ENCODE results near the gene TARP.

TARP gene

DNA sequence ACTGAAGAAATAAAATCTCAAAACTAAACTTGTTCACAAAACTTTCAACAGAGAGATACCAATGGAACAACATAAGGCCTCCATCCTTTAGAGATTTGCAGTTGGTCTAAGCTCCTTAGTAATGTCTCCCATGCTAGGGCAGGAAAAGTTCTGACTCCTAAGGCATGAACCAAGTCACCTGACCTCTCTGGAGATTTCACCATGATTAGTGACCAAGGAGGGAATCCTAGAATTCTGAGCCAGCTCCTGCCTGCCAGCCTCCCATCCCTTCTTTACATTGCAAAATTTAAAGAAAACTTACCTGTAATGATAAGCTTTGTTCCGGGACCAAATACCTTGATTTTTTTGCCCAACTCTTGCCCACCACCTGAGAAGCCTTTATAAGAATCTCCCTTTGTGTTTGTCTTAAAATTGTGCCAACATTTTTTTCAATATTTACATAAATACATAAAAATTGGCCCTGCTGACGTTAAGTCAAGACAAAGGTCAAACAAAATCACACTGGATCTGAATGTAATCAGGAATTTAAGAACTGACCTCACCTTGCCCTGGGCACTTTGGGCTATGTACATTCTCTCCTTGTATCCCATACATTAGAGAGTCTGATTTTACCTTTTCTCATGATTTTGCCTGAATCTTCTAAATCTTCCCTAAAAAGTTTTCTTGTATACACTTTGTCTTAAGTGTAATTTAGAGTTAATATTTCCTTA lies at the start of gene TARP:
TARP (minus strand) TSS at position 351 of the 710 bp plus-strand sequence.
- DNase-seq (ENCODE audit: low read depth, low spot score) = no peak

DNA sequence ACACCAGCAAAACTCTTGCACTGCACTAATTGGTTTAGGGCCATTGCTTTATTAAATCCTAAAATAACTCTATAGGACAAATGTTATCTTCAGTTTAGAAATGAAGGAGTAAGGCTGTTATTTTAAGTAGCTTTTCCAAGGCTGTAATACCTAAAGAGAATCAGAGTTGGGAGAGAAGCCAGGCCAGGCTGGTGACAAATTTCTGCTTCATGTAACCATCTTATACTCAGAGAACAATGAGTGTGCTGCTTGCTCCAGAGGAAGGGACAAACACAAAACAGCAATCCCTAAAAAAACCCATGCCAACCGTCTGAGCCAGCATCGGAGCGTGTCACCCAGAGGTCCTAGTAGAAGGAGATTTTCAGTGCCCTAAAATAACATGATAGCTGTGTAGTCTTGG lies 49.7 kb upstream of the TARP start:
- no peak for DNase-seq (ENCODE audit: low read depth, low spot score)

DNA sequence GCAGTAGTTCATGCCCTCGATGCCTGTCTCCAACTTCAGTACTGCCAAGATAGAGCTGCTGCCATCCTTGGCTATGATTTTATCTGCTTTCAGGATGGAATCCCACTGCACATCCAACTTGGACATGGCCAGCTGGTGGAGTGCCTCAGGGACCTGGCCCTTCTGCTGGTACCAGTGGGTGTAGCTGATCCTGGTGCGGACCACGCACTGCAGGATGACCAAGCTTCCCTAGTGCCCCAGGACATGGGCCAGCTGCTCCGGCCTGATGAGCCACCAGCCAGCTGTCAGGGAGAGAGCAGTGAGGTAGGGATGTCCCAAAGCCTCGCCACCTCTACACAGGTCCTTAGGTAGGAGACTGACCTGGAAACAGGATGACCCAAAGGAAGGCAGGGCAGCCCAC lies 49.0 kb upstream of the TARP start:
- DNase-seq (ENCODE audit: low read depth, low spot score) = no peak

DNA sequence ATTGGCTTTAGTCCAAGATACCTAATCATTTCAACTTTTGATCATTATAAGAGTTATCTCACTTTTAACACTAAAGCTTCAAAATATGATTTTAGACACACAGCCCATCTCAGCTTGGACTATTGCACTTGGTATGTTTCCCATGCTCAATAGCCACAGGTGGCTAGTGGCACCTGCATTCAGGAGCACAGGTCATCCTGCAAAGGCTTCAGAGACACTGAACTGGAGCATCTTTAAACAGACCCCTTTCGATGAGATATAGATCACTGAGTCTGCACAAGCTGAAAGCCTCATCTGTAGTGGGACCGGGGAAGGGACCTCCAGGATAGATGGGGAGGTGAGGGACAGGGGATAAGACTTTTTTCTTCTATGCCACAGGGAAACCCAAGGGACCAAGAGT lies 48.5 kb upstream of the TARP start:
- DNase-seq (ENCODE audit: low read depth, low spot score) = no peak

DNA sequence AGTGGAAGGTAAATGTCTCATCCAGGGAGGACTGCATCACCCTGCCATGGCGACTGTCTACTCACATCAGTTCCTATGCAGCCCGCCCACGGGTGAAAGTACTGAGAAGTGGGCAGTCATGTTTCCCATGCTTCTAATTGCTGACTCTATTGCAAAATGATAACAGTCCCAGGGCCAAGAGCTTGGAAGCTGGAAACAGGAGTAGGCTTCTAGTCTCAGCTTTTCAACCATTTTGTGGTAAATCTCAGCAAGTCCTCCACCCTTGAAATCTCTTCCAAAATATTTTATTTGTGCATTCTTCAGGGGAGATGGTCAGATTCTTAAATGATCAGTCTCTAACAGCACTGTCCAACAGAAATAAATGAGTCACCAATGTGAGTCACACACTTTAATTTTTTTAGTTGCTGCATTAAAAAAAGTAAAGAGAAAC lies 48.1 kb upstream of the TARP start:
- no peak for DNase-seq (ENCODE audit: low read depth, low spot score)

DNA sequence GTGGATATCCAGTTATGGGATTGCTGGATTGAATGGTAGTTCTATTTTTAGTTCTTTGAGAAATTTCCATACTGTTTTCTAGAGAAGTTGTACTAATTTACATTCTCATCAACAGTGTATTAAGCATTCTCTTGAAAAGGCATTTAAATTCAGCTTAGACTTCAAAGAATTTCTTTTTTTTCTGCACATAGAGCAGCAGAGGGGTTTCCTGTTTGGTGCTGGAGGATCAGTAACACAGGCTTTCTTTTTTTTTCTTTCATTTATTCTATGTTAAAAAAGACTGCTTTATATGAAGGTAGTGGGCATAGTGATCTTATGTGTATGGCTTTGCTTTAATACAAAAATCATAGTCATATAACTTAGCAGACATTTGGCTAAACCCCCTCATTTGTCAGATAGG lies 47.6 kb upstream of the TARP start:
- no peak for DNase-seq (ENCODE audit: low read depth, low spot score)

DNA sequence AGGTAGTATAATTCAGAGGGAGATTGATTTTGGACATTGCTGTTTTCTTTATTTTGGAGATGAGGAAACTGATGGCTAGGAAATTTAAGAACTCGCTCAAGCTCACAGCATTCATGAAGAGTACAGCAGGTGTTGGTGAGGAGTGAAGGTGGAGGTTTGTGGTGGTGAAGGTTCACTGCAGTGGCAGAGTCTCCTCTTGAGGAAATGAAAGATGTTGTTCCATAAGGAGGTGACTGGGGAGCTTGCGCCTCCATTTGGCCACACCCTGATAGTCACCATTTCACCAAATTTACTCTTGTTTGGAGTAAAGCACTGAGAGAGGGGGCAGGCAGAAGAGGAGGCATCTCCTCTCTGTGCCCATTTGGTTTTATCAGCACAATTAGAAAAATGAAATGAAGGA lies 46.4 kb upstream of the TARP start:
- no peak for DNase-seq (ENCODE audit: low read depth, low spot score)

DNA sequence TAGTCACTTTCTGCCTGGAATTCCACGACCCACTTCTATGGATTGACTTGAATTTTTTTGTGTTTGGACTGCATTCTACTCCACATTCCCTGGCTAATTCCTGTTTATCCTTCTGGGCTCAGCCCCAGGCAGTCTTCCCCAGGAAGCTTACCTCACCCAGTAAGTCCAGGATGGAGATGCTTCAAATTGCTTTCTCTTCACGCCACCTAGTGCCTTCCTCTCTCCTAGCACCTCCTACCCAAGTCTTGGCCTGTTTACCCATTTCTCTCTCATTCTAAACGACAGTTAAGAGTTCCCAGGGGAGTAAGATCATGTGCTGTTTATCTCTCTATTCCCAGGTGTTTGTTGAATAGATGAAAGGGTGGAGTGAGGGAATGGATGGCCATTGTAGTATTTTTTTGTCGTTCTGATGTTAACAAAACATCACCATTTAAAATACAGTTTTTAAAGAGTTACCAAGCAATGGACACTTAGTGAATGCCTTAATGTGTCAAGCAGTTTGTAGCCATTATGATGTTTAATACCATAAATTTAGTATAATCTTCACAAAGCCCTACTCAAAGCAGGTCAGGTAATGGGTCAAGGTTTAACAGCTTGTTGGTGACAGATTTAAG lies 45.5 kb upstream of the TARP start:
- no peak for DNase-seq (ENCODE audit: low read depth, low spot score)

DNA sequence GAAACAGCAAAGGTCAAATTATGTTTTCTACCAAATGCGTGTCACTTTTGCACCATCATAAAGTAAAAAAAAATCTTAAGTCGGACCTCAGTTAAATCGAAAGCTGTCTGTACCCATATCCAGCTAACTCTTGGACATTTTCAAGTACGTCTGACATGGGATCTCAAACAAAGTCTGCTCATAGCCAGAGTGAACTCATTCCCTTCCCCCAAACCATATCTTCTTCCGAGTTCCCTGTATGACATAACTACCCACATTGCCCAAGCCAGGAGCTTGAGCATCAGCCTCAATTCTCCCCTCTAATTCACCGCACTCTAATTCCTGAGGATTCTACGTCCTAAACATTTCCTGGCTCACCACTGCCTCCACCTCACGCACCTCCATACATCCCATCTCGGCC lies 44.8 kb upstream of the TARP start:
- no peak for DNase-seq (ENCODE audit: low read depth, low spot score)

DNA sequence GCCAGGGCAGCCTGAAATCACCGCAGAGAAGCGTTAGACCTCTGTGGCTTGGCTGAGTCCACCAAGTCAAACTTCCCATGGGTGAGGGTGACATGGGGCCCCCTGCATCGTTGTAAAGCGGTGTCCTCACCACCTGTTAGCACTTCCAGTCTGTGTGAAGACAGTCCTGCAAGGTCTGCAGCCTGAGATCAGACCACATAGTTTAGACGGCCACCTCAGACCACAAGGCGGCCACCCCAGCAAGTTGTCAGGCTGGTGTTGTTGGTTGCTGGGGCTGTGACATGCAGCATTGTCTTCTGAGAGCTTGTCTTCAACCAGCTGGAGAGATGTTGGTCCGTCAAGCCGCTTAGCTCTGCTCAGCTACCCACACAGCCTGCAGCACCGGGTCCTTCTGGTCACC lies 44.1 kb upstream of the TARP start:
- no peak for DNase-seq (ENCODE audit: low read depth, low spot score)

DNA sequence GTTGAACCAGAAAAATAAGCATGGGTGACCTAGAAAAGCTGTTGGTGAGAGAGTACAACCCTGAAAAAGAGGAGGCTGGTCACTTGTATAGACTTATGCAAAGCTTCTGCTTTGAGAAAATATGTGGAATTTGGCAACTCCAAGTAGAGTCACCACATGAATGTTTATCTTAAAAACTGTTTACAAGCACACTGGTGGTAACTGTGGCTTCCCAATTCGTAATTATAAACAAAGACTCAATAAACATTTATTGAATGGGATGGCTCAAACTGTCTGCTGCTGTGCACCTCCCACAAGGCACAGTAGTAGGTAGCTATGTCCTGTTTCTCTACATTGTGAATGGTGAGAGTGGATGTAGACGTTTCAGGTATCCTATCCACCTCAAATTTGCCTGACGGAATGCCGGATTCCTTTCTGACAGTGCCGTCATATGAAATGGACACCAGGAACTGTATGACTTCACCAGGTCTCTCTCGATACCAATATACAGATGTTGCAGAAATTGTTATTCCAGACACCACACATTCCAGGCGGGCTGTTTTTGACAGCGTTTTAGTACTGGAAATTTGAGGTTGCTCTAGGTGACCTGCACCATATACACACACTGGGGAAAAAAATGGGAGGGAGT lies 43.4 kb upstream of the TARP start:
- no peak for DNase-seq (ENCODE audit: low read depth, low spot score)

DNA sequence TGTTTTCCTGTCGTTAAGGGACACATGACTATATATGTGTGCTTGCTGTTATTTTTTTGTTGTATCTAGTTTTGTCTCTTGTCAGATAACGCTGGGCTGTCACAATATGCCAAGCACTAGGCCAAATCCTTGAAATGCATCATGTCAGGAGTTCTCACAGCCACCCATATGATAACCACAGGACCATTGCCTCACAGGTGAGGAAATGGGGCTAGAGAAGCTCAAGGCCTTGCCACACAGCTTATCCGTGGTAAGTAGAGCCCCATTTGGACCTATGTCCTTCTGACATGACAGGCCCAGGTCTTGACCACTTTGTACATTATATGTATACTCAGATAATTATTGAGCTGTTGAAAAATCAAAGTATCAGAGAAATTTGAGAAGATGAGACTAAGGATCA lies 42.0 kb upstream of the TARP start:
- DNase-seq (ENCODE audit: low read depth, low spot score) = no peak

DNA sequence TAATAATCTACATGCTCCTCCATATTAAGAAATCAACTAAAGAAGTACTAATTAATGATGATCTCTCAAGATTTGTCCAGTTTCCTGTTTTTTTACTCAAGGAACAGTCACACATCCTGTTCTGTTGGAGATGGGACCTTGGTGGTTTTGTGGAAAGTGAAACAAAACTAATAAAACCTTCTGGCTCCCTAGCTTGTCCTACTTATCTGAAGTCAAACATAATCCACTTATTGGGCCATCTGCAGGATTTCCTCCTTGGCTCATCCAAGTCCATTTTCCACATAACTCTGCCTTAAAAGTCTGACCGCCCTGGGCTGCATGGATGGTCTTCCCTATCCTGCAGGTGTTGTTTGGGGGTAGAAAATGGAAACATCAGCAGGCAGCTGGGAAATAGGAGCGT lies 39.4 kb upstream of the TARP start:
- DNase-seq (ENCODE audit: low read depth, low spot score) = no peak

DNA sequence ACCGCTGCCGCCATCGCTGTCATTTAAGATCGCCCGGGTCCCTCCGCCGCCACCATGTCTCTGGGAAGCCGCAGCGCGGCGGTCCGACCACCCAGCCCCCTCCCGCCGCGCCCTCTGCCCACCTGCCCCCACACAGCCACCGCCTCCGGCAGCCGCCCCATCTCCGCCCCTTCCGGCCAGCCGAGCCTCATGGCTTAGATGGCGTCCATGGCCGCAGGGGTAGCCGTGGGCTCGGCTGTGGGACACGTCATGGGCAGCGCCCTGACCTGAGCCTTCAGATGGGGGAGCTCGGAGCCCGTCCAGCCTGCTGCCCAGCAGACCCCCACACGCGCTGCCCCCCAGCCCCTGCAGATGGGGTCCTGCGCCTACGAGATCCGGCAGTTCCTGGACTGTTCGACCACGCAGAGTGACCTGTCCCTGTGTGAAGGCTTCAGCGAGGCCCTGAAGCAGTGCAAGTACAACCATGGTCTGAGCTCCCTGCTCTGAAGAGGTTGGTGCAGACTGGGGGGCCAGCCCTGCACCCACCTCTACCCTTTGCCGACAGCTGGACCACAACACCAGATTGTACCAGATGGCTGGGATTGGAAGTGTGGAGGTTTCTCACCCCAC lies 38.0 kb upstream of the TARP start:
- no peak for DNase-seq (ENCODE audit: low read depth, low spot score)

DNA sequence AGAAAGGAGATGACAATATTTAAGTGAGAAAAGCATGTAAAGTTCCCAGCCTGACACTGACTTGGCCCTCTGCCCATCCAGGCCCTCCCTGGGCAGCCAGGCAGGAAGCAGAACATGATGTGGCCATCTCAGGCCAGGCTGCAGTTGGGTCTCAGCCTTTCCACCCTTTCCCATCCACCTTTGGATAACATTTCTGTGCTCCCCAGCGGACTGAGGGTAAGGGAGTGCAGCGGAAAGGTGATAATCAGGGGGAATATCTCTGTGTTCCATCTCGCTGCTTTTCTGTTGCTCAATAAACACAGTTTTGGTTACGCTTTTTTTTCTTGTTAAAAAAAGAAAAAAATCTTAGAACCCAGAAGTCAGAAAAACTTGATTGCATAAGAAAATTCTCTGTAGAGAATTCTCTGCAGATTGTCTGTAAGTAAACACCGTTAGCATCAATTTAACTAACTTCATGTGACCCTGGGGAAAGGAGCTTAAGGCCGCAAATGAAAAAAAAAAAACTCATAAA lies 37.2 kb upstream of the TARP start:
- DNase-seq (ENCODE audit: low read depth, low spot score) = no peak

DNA sequence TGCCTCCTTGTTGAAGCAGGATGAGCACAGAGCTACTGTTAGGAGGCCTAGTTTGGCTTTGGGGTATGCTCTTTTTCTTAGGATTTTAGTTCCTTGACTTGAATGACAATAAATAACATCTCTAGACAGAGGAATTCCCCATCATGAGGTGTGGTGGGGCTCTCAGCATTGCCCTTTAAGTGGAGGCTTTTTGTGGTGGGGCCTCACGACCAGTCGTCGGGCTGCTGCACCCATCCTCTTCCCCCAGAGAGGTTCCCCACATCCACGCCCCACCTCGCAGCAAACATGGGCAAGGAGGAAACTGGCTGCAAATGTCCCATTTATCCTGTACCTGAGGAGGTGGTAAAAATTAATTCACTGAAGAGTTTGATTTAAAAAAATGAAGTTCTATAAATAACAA lies 36.1 kb upstream of the TARP start:
- DNase-seq (ENCODE audit: low read depth, low spot score) = no peak

DNA sequence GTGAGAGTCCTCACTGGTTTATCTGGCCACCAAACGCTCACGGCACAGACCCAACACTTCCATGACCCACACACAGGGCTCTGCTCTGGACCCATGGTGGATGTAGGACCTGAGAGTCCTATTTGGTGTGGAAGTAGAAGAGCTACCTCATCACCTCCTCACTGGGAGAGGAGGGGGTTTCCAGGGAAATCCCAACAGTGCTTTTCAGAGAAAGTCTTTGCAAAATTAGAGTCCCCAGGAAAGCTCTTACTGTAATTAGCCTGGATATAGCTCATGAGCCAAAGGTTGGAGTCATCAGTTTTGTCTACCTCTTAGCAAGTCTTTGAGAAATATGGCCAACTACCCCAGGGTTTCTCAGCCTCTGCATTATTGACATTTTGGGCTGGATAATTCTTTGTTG lies 34.7 kb upstream of the TARP start:
- DNase-seq (ENCODE audit: low read depth, low spot score) = no peak

DNA sequence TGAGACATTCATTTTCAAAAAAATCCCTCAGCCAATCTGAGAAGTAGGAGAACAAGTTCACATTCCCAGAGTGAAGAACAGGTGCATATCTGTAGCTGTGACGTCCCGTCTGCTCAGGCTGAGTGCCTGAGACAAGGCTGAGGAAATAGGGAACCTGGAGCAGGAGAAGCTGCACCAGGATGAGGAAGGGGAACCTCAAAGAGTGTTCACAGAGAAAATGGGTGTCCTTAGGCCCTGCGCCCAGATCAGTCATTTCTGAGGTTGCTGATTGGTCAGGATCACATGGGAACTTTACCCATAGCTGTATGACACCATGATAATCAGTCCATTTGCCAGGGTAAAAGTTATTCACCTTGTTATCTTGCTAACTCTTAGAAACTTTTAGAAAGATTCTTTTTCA lies 34.2 kb upstream of the TARP start:
- no peak for DNase-seq (ENCODE audit: low read depth, low spot score)

DNA sequence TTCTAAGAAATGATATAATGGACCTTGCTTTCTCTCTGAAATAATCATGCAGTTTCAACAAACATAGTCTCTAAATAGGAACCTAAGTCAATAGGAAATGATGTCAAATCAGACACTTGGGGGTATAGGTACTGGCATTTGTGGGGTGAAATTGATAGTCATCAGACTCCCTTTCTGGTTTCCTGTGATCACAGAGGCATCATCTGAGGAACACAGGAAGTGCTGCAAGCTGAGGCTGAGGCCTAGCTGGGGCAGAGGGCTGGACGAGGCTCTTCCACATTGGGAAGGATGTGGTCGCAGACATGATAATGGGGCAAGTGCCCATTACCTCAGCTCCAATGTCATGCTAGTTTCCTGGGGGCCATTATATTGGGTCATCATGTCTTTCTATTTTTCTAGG lies 33.5 kb upstream of the TARP start:
- no peak for DNase-seq (ENCODE audit: low read depth, low spot score)

DNA sequence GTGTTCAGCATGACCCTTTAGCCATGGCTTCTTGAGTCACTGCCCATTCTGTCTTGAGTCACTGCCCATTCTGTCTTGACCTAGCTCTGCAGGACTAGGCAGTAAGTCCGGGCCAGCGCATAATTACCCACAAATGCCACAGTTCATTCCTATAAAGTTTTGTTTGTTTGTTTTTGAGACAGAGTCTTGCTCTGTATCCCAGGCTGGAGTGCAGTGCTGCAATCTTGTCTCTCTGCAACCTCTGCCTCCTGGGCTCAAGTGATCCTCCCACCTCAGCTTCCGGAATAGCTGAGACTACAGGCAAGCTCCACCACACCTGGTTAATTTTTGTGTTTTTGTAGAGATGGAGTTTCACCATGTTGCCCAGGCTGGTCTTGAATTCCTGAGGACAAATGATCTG lies 32.7 kb upstream of the TARP start:
- DNase-seq (ENCODE audit: low read depth, low spot score) = no peak

DNA sequence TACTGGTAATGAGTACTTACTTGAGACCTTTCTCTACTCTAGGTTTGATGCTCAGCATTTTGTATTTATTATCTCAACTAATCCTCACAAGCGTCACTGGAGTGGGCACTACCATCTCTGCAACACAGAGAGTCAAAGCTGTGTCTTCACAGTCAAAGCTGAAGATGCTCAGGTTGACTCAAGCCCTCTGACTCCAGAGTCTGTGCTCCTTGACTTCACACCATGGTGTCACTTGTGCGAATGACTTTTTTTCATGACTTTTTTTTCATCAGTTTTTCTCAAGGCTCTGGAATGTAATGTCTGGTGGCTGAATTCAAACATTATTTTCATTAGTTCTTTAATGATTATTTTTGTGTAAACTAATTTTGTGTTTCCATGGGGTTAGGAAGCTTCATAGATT lies 30.4 kb upstream of the TARP start:
- no peak for DNase-seq (ENCODE audit: low read depth, low spot score)

DNA sequence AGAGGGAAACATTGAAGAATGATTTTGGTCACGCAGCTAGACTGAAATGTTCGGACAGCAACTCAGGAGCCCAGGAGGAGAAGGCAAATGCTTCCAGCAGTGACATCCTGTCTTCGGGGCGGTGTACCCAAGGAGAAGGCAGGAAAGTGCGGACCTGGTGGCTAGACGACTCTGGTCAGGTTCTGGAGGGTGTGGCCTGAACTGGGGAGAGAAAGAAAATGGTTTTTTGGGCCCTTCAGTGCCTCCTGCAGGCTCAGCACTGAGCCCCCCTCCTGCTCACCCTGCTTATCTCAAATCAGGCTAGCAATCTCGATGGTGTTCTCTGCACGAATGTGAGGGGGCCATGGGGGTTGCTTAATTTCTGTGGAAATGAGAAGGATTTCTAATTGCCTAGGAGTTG lies 26.7 kb upstream of the TARP start:
- DNase-seq (ENCODE audit: low read depth, low spot score) = no peak
